HEK293 (cell line): ENCODE results near the gene OPCML.

Source experiments
- CTCF ChIA-PET: fragments of 350-600 bp; formaldehyde crosslinking; extraction: SDS; loops from one replicate; lab custom pipeline; 2021; ENCODE audit warnings: antibody characterized with exemption; lab: Yijun Ruan, JAX
- POLR2A ChIA-PET: fragments of 300-600 bp; formaldehyde crosslinking; extraction: SDS; loops from one replicate; lab custom pipeline; 2020; ENCODE audit warnings: antibody characterized with exemption, inconsistent platforms; lab: Yijun Ruan, JAX
- H3K27ac ChIP-seq: fragments of 200-500 bp; sonication (Bioruptor generic); 2 replicates; pipeline ENCODE4 v1.5.1; 2014; ENCODE audit warnings: low read depth, low read length, control low read depth, inconsistent platforms; ENCODE audit errors: extremely low read depth
- H3K36me3 ChIP-seq, 2 experiments: fragments of 200-500 bp in 1 of 2; sonication (Bioruptor generic) in 1 of 2; 1 replicate in 1 of 2; 2 replicates in 1 of 2; pipeline ENCODE4 v1.5.1; 2014 to 2017; ENCODE audit warnings: inconsistent platforms in 2 of 2, low read length in 2 of 2; ENCODE audit not compliant: control insufficient read depth in 2 of 2, insufficient read depth in 1 of 2
- H3K4me1 ChIP-seq: fragments of 200-500 bp; sonication (Bioruptor generic); 2 replicates; pipeline ENCODE4 v1.5.1; 2014; ENCODE audit warnings: mild to moderate bottlenecking, low read length, inconsistent platforms; ENCODE audit not compliant: control insufficient read depth, insufficient read depth
- H3K4me3 ChIP-seq: 2 replicates; pipeline ENCODE4 v1.5.1; 2011; ENCODE audit warnings: low read depth, mild to moderate bottlenecking, control low read depth, low read length, moderate library complexity
- H3K9me3 ChIP-seq: fragments of 200-500 bp; sonication (Bioruptor generic); 2 replicates; pipeline ENCODE4 v1.5.1; 2014; ENCODE audit warnings: low read depth, low read length, inconsistent platforms; ENCODE audit not compliant: control insufficient read depth, insufficient read depth
- HOXA7 ChIP-seq: sonication (generic); formaldehyde crosslinking; IDR thresholded peaks from 2 replicates; pipeline ENCODE4 v1.8.1; 2022; ENCODE audit warnings: missing genetic modification reagents, borderline replicate concordance
- KLF16 ChIP-seq: fragments of 450-650 bp; formaldehyde crosslinking; IDR thresholded peaks from 2 replicates; pipeline ENCODE4 v1.5.1; 2017; ENCODE audit warnings: missing biosample characterization, missing genetic modification characterization
- MZF1 ChIP-seq: fragments of 450-650 bp; formaldehyde crosslinking; IDR thresholded peaks from 2 replicates; pipeline ENCODE4 v1.5.1; 2017; ENCODE audit warnings: missing biosample characterization, missing genetic modification characterization, borderline replicate concordance
- TSHZ1 ChIP-seq: fragments of 450-650 bp; formaldehyde crosslinking; IDR thresholded peaks from 2 replicates; pipeline ENCODE4 v1.5.1; 2016; ENCODE audit warnings: missing biosample characterization, missing genetic modification characterization, borderline replicate concordance
- WT1 ChIP-seq: fragments of 450-650 bp; formaldehyde crosslinking; IDR thresholded peaks from 2 replicates; pipeline ENCODE4 v1.5.1; 2016; ENCODE audit warnings: missing biosample characterization, missing genetic modification characterization
- ZFP69B ChIP-seq: fragments of 450-650 bp; formaldehyde crosslinking; IDR thresholded peaks from 2 replicates; pipeline ENCODE4 v1.5.1; 2016; ENCODE audit warnings: missing biosample characterization, missing genetic modification characterization
- ZNF175 ChIP-seq: fragments of 450-650 bp; formaldehyde crosslinking; IDR thresholded peaks from 2 replicates; pipeline ENCODE4 v1.5.1; 2016; ENCODE audit warnings: missing biosample characterization, missing genetic modification characterization
- ZNF223 ChIP-seq: fragments of 450-650 bp; formaldehyde crosslinking; IDR thresholded peaks from 2 replicates; pipeline ENCODE4 v1.5.1; 2016; ENCODE audit warnings: missing biosample characterization, missing genetic modification characterization
- ZNF23 ChIP-seq: fragments of 450-650 bp; formaldehyde crosslinking; IDR thresholded peaks from 2 replicates; pipeline ENCODE4 v1.5.1; 2016; ENCODE audit warnings: missing biosample characterization, missing genetic modification characterization, borderline replicate concordance
- ZNF335 ChIP-seq: fragments of 450-650 bp; formaldehyde crosslinking; conservative IDR thresholded peaks from 2 replicates; pipeline ENCODE4 v1.5.1; 2016; ENCODE audit warnings: missing biosample characterization, missing genetic modification characterization
- ZNF571 ChIP-seq: fragments of 450-650 bp; formaldehyde crosslinking; IDR thresholded peaks from 2 replicates; pipeline ENCODE4 v1.5.0; 2017; ENCODE audit warnings: missing biosample characterization, missing genetic modification characterization
- ZNF629 ChIP-seq: fragments of 450-650 bp; formaldehyde crosslinking; IDR thresholded peaks from 2 replicates; pipeline ENCODE4 v1.5.1; 2017; ENCODE audit warnings: missing biosample characterization, missing genetic modification characterization
- ZNF660 ChIP-seq: fragments of 450-650 bp; IDR thresholded peaks from 2 replicates; pipeline ENCODE4 v1.5.1; 2018; ENCODE audit warnings: missing biosample characterization, mild to moderate bottlenecking, missing genetic modification characterization
- ZNF670 ChIP-seq: fragments of 450-650 bp; formaldehyde crosslinking; IDR thresholded peaks from 2 replicates; pipeline ENCODE4 v1.5.1; 2016; ENCODE audit warnings: missing biosample characterization, missing genetic modification characterization, low read depth
- ZNF76 ChIP-seq: fragments of 450-650 bp; formaldehyde crosslinking; IDR thresholded peaks from 2 replicates; pipeline ENCODE4; 2016; ENCODE audit warnings: low read depth, missing biosample characterization, missing genetic modification characterization, borderline replicate concordance
- ZNF777 ChIP-seq: fragments of 450-650 bp; formaldehyde crosslinking; IDR thresholded peaks from 2 replicates; pipeline ENCODE4 v1.5.1; 2017; ENCODE audit warnings: missing biosample characterization, missing genetic modification characterization, borderline replicate concordance
- ZSCAN16 ChIP-seq: fragments of 450-650 bp; formaldehyde crosslinking; IDR thresholded peaks from 2 replicates; pipeline ENCODE4 v1.5.1; 2016; ENCODE audit warnings: missing biosample characterization, missing genetic modification characterization
- TF ChIP-seq, protein P1 (sequence below): fragments of 450-650 bp; formaldehyde crosslinking; IDR thresholded peaks from 2 replicates; pipeline ENCODE4 v1.5.1; 2016; ENCODE audit warnings: missing biosample characterization, missing genetic modification characterization
- TF ChIP-seq, protein P2 (sequence below): fragments of 450-650 bp; formaldehyde crosslinking; IDR thresholded peaks from 2 replicates; pipeline ENCODE4 v1.5.1; 2016; ENCODE audit warnings: missing biosample characterization, missing genetic modification characterization
- TF ChIP-seq, protein P3 (sequence below): fragments of 450-650 bp; formaldehyde crosslinking; IDR thresholded peaks from 2 replicates; pipeline ENCODE4 v1.5.1; 2016; ENCODE audit warnings: missing biosample characterization, missing genetic modification characterization

Gene OPCML

GRCh38 chr11:133197425-133197824 lies 334.9 kb downstream of the OPCML start (continued):
- TF ChIP-seq, protein P1, sequence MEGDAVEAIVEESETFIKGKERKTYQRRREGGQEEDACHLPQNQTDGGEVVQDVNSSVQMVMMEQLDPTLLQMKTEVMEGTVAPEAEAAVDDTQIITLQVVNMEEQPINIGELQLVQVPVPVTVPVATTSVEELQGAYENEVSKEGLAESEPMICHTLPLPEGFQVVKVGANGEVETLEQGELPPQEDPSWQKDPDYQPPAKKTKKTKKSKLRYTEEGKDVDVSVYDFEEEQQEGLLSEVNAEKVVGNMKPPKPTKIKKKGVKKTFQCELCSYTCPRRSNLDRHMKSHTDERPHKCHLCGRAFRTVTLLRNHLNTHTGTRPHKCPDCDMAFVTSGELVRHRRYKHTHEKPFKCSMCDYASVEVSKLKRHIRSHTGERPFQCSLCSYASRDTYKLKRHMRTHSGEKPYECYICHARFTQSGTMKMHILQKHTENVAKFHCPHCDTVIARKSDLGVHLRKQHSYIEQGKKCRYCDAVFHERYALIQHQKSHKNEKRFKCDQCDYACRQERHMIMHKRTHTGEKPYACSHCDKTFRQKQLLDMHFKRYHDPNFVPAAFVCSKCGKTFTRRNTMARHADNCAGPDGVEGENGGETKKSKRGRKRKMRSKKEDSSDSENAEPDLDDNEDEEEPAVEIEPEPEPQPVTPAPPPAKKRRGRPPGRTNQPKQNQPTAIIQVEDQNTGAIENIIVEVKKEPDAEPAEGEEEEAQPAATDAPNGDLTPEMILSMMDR (tag by site-specific recombination) = no peak

GRCh38 chr11:133191931-133192330 lies 340.4 kb downstream of the OPCML start:
- H3K4me1 ChIP-seq = no peaks in the 10 kb centered on the region
- no peaks in the 10 kb centered on the region for H3K9me3 ChIP-seq
- H3K4me3 ChIP-seq = no peak overlapping the region
- TF ChIP-seq, protein P1 (tag by site-specific recombination) = no peak
- TF ChIP-seq ZSCAN16 (tag by site-specific recombination) (no peak), MZF1 (tag by site-specific recombination) (no peak), ZNF335 (no peak), ZNF777 (tag by site-specific recombination) (no peak), ZNF76 (tag by site-specific recombination) (no peak), WT1 (tag by site-specific recombination) (no peak), KLF16 (tag by site-specific recombination) (no peak), TSHZ1 (tag by site-specific recombination) (no peak), ZNF571 (tag by site-specific recombination) (no peak), ZFP69B (tag by site-specific recombination) (no peak), ZNF175 (tag by site-specific recombination) (no peak)
- H3K27ac ChIP-seq = no peak overlapping the region
- ChIA-PET POLR2A (no interaction called here), CTCF (no interaction called here)
- no peaks in the 10 kb centered on the region for H3K36me3 ChIP-seq

DNA sequence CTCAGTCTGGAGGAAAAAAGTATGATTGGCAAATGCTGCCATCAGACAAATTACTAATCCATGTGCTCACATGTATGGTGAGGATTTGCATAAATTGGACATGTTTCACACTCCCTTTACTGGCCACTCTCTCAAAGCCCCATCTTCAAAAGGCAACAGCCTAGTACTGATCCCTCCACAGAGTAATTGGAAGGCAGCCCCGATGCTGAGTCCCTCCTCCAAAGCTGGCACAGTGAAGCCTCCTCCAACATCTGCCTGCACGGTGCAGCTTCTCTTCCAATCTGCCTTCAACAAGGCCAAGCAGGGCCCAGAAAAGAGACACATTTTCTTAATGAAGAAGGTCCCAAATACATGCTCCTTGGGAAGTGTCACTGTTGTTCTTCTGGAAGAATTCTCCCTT lies 350.6 kb downstream of the OPCML start:
- Histone ChIP-seq H3K36me3 (no peaks in the 10 kb centered on the region), H3K27ac (no peak overlapping the region), H3K4me3 (no peak overlapping the region), H3K9me3 (no peaks in the 10 kb centered on the region), H3K4me1 (no peaks in the 10 kb centered on the region)
- CTCF ChIA-PET = no interaction called here
- POLR2A ChIA-PET = no interaction called here
- TF ChIP-seq ZNF223 (tag by site-specific recombination) = no peak
- TF ChIP-seq, protein P2, sequence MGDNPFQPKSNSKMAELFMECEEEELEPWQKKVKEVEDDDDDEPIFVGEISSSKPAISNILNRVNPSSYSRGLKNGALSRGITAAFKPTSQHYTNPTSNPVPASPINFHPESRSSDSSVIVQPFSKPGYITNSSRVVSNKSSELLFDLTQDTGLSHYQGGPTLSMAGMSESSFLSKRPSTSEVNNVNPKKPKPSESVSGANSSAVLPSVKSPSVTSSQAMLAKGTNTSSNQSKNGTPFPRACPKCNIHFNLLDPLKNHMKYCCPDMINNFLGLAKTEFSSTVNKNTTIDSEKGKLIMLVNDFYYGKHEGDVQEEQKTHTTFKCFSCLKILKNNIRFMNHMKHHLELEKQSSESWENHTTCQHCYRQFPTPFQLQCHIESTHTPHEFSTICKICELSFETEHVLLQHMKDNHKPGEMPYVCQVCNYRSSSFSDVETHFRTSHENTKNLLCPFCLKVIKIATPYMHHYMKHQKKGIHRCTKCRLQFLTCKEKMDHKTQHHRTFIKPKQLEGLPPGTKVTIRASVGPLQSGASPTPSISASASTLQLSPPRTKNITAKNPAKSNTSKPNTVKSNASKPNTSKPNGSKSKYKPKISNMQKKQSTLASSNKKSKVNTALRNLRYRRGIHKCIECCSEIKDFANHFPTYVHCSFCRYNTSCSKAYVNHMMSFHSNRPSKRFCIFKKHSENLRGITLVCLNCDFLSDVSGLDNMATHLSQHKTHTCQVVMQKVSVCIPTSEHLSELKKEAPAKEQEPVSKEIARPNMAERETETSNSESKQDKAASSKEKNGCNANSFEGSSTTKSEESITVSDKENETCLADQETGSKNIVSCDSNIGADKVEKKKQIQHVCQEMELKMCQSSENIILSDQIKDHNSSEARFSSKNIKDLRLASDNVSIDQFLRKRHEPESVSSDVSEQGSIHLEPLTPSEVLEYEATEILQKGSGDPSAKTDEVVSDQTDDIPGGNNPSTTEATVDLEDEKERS (tag by site-specific recombination) = no peak
- no peak for TF ChIP-seq ZNF23 (tag by site-specific recombination)
- TF ChIP-seq HOXA7 = no peak
- no peak for TF ChIP-seq ZNF629
- no peak for TF ChIP-seq ZNF670
- no peak for TF ChIP-seq ZNF660 (tag by site-specific recombination)
- TF ChIP-seq, protein P3, sequence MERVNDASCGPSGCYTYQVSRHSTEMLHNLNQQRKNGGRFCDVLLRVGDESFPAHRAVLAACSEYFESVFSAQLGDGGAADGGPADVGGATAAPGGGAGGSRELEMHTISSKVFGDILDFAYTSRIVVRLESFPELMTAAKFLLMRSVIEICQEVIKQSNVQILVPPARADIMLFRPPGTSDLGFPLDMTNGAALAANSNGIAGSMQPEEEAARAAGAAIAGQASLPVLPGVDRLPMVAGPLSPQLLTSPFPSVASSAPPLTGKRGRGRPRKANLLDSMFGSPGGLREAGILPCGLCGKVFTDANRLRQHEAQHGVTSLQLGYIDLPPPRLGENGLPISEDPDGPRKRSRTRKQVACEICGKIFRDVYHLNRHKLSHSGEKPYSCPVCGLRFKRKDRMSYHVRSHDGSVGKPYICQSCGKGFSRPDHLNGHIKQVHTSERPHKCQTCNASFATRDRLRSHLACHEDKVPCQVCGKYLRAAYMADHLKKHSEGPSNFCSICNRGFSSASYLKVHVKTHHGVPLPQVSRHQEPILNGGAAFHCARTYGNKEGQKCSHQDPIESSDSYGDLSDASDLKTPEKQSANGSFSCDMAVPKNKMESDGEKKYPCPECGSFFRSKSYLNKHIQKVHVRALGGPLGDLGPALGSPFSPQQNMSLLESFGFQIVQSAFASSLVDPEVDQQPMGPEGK (tag by site-specific recombination) = no peak
